IPS-15b (cell line): ENCODE data around the gene ZDHHC14.

Source experiments
- H3K27me3 ChIP-seq: one replicate; pipeline ENCODE4 v1.6.1; 2013; ENCODE audit warnings: low read length; ENCODE audit not compliant: control insufficient read depth, insufficient read depth
- H3K36me3 ChIP-seq: one replicate; pipeline ENCODE4 v1.6.1; 2013; ENCODE audit warnings: low read length; ENCODE audit not compliant: control insufficient read depth, insufficient read depth
- H3K4me1 ChIP-seq: one replicate; pipeline ENCODE4 v1.6.1; 2013; ENCODE audit warnings: mild to moderate bottlenecking, low read length; ENCODE audit not compliant: control insufficient read depth, insufficient read depth
- H3K4me3 ChIP-seq: one replicate; pipeline ENCODE4 v1.5.1; 2013; ENCODE audit warnings: low read depth, low read length
- H3K9ac ChIP-seq: one replicate; pipeline ENCODE4 v1.6.1; 2013; ENCODE audit warnings: low read depth, mild to moderate bottlenecking, low read length
- H3K9me3 ChIP-seq: one replicate; pipeline ENCODE4 v1.6.1; 2013; ENCODE audit warnings: mild to moderate bottlenecking, low read length; ENCODE audit not compliant: control insufficient read depth, insufficient read depth

The ZDHHC14 gene

DNA sequence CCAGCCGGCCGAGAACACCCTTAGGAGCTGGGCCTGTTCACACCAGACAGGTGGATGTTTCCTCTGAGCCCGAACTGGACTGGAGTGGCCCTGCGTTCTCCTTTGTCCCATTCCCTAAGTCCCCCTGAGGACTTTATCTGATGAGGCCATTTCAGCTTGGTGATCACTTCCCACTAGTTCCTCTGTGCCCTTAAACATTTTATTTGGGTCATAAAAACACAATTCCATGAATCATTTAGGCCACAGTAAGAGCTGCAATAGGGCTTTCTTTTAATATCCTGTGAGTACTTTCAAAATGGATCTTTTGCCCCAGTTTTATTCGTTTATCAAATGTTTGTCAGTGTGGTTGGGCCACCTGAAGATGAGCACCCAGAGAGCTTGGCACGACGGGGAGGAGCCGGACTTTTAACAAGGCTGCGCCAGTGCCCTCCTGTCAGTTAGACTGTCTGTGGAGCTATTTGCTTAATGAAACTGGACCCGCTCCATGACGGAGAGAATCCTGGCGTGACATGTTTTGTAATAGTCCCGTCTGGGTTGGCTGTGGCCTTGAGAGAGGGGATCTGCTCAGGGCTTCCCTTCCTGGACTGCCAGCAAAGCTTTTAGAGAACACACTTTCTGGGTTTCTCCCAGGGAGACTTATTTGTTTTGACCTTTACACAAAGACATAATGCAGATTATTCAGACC, 53.5 kb downstream of the ZDHHC14 start:
- H3K4me1 ChIP-seq, result peaks cover 7% of the 10 kb centered on the region
- H3K4me3 ChIP-seq, result no peak overlapping the region
- no peaks in the 10 kb centered on the region for H3K9me3 ChIP-seq
- H3K36me3 ChIP-seq, result no peaks in the 10 kb centered on the region
- H3K27me3 ChIP-seq, result no peaks in the 10 kb centered on the region
- H3K9ac ChIP-seq, result no peak overlapping the region

- peaks cover 7% of the 10 kb centered on the region for H3K4me1 ChIP-seq
- no peaks in the 10 kb centered on the region for H3K36me3 ChIP-seq
- no peaks in the 10 kb centered on the region for H3K9me3 ChIP-seq
- no peak overlapping the region for H3K4me3 ChIP-seq
- H3K27me3 ChIP-seq, result no peaks in the 10 kb centered on the region
- no peak overlapping the region for H3K9ac ChIP-seq
Measured at GRCh38 chr6:157436219-157436943, 55.4 kb downstream of the ZDHHC14 start.

DNA sequence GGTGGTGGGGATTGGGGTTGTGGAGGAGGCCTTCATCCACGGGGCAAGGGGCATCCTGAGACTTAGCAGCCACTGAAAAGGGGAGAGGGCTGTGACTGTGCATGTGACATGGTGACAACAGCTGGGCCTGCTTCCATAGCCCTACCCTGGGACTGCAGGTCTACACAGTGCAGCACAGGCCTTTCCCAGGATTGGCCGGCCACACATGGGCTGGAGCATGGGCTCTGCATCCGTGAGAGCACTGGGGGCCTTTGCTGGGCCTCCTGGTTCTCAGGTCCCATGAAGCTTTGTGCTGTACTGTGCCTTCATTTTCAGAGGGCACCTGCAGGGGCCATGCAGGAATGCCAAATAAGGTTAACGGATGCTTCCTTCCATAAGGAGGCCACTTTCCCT, 56.0 kb downstream of the ZDHHC14 start:
- Histone ChIP-seq H3K4me1 (peaks cover 5% of the 10 kb centered on the region), H3K9me3 (no peaks in the 10 kb centered on the region), H3K36me3 (no peaks in the 10 kb centered on the region), H3K9ac (no peak overlapping the region), H3K27me3 (no peaks in the 10 kb centered on the region), H3K4me3 (no peak overlapping the region)

DNA sequence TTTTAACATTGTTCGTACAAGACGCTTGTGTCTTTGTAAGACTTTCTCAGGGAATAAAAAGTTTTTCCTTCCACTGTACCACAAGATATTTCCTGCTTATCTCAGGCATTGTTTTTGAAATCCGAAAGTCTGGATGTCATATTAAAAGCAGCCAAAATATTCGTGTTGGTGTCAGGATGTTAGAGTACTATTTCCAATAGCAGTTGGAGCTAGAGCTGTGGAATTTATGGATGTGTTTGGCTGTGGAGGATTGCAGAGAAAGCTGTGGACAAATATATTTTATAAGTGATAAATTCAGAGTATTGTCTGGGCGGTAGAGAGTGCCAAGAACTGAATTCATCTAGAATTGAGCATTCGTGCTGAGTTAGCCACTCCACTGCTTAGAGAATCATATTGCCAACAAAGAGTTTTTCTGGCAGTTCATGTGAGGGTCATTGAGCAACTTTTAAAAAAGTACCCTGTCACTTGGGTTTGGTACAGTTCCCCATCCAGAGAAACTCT, 57.7 kb downstream of the ZDHHC14 start:
- no peaks in the 10 kb centered on the region for H3K36me3 ChIP-seq
- H3K9me3 ChIP-seq, result no peaks in the 10 kb centered on the region
- no peak overlapping the region for H3K4me3 ChIP-seq
- H3K4me1 ChIP-seq, result no peaks in the 10 kb centered on the region
- no peak overlapping the region for H3K9ac ChIP-seq
- H3K27me3 ChIP-seq, result no peaks in the 10 kb centered on the region

DNA sequence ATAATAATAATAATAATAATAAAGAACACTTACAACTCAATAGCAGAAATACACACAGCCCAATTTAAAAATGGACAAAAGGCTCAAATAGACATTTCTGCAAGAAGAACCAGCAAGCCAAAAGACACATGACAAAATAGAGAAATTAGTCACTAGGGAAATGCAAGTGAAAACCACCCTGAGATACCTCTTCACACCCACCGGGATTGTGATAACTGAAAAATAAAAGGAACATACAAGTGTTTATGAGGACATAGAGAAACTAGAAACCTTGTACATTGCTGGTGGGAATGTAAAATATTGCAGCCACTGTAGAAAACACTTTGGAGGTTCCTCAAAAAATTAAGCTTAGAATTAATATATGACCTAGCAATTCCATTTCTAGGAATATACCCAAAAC, 59.2 kb downstream of the ZDHHC14 start:
- no peak overlapping the region for H3K4me3 ChIP-seq
- H3K36me3 ChIP-seq, result no peaks in the 10 kb centered on the region
- H3K9me3 ChIP-seq, result no peaks in the 10 kb centered on the region
- H3K9ac ChIP-seq, result no peak overlapping the region
- no peaks in the 10 kb centered on the region for H3K4me1 ChIP-seq
- no peaks in the 10 kb centered on the region for H3K27me3 ChIP-seq

GRCh38 chr6:157442291-157442690, 61.3 kb downstream of the ZDHHC14 start:
- Histone ChIP-seq H3K4me1 (no peaks in the 10 kb centered on the region), H3K9me3 (no peaks in the 10 kb centered on the region), H3K27me3 (no peaks in the 10 kb centered on the region), H3K4me3 (no peak overlapping the region), H3K9ac (no peak overlapping the region), H3K36me3 (no peaks in the 10 kb centered on the region)

DNA sequence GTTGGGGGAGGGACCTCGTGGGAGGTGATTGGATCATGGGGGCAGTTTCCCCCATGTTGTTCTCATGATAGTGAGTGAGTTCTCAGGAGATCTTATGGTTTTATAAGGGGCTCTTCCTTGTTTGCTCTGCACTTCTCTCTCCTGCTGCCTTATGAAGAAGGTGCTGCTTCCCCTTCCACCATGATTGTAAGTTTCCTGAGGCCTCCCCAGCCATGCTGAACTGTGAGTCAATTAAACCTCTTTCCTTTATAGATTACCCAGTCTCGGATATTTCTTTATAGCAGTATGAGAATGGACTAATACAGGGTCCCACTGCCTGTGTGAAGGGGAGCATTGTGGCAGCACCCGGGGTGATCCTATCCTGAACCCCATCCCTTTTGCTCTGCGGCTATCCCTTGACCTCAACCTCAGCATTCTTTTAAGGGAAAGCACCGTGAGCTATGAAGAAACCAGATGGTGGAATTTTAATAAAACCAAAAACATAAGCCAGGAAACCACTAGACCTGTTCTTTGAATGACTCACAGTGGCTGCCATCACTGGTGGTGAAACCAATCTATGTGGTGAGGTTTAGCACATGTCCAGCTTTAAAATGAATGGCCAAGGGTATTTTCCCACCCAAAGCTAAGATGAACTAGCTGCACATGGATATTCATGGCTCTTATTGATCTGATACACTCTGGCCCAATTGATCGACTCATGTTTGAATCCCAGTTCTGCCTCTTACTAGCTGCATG, 62.2 kb downstream of the ZDHHC14 start:
- Histone ChIP-seq H3K36me3 (no peaks in the 10 kb centered on the region), H3K9ac (no peak overlapping the region), H3K4me1 (no peaks in the 10 kb centered on the region), H3K9me3 (no peaks in the 10 kb centered on the region), H3K27me3 (no peaks in the 10 kb centered on the region), H3K4me3 (no peak overlapping the region)

- Histone ChIP-seq H3K4me1 (no peaks in the 10 kb centered on the region), H3K9me3 (no peaks in the 10 kb centered on the region), H3K9ac (no peak overlapping the region), H3K4me3 (no peak overlapping the region), H3K36me3 (no peaks in the 10 kb centered on the region), H3K27me3 (no peaks in the 10 kb centered on the region)
Measured at GRCh38 chr6:157445277-157446009, 64.5 kb downstream of the ZDHHC14 start.

DNA sequence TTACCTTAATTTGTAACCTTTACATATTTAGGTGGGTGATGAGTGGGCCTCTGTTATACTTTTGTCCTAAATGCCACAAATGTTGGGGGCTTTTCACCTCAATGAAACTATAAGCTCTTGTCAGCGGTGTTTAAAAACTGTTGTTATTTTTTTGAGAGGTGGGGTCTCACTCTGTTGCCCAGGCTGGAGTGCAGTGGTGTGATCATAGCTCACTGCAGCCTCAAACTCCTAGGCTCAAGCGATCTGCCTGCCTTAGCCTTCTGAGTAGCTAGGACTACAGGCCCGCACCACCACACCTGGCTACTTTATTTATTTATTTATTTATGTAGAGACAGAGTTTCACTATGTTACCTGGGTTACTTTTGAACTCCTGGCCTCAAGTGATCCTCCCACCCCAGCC, 66.7 kb downstream of the ZDHHC14 start:
- H3K27me3 ChIP-seq, result no peaks in the 10 kb centered on the region
- no peaks in the 10 kb centered on the region for H3K36me3 ChIP-seq
- H3K4me1 ChIP-seq, result no peaks in the 10 kb centered on the region
- H3K9ac ChIP-seq, result no peak overlapping the region
- H3K9me3 ChIP-seq, result no peaks in the 10 kb centered on the region
- H3K4me3 ChIP-seq, result no peak overlapping the region

DNA sequence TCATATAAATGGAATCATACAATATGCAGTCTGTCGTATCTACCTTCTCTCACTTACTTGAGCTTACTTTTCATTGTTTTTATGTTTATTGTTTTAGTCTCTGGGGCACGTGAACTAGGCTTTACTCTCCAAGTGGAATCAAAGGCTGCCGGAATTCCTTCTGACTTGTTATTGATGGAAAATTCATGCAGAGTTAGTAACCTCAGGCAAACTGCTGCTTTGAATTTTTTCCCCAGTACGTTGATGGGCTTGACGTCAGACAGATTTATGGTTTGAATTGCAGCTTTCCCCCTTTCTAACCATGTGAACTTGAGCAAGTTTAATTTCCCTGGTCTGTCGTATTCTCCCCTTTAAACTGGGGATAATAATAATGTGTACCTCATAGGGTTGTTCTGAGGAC, 68.6 kb downstream of the ZDHHC14 start:
- Histone ChIP-seq H3K9ac (no peak overlapping the region), H3K4me3 (no peak overlapping the region), H3K9me3 (no peaks in the 10 kb centered on the region), H3K27me3 (no peaks in the 10 kb centered on the region), H3K4me1 (no peaks in the 10 kb centered on the region), H3K36me3 (no peaks in the 10 kb centered on the region)

- H3K9me3 ChIP-seq, result no peaks in the 10 kb centered on the region
- peaks cover 3% of the 10 kb centered on the region for H3K4me1 ChIP-seq
- no peaks in the 10 kb centered on the region for H3K27me3 ChIP-seq
- no peak overlapping the region for H3K4me3 ChIP-seq
- H3K9ac ChIP-seq, result no peak overlapping the region
- H3K36me3 ChIP-seq, result no peaks in the 10 kb centered on the region
Measured at GRCh38 chr6:157450931-157451742, 70.1 kb downstream of the ZDHHC14 start.
